Gastrocnemius medialis (tissue), 4 donors: Measurements from ENCODE around the gene CPXM2.

Experiments
- POLR2A ChIP-seq, 2 donors: fragments of 450-650 bp; IDR thresholded peaks; one replicate each; pipeline ENCODE4 v1.6.1; 2017; ENCODE audit warnings: antibody characterized with exemption in 2 of 2, mild to moderate bottlenecking in 2 of 2, moderate library complexity in 2 of 2
- TF ChIP-seq, protein P1 (sequence below), 5 experiments: fragments of 450-650 bp in 3 of 5; fragments of 200-600 bp in 2 of 5; sonication (generic) in 2 of 5; IDR thresholded peaks in 4 of 5; conservative IDR thresholded peaks in 1 of 5; 1 replicate in 4 of 5; 2 replicates in 1 of 5; pipeline ENCODE4 v1.5.1; 2016 to 2019; ENCODE audit warnings: antibody characterized with exemption in 5 of 5, mild to moderate bottlenecking in 3 of 5, moderate library complexity in 3 of 5

DNA sequence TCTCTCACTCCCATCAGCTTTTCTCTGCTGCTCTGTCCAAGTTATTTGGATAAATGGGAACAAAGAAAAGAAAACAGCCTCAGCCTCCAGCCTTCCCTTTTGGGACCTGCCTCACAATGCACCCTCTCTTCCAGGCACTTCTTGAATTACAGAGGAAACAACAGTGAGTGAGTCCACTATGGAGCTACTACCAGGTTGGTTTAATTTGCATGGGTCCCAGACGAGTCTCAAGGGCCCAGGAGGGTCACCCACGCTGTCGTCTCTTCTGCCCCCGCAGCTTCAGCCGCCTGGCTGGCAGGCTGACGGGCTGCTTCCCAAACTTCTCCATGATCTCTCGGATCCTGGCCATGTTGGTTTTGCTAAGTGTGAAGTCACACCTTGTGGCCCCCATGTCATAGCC, 145.1 kb downstream of the CPXM2 start:
- TF ChIP-seq POLR2A (IDR thresholded peaks at IDR 0.05): no peak
- TF ChIP-seq, protein P1, sequence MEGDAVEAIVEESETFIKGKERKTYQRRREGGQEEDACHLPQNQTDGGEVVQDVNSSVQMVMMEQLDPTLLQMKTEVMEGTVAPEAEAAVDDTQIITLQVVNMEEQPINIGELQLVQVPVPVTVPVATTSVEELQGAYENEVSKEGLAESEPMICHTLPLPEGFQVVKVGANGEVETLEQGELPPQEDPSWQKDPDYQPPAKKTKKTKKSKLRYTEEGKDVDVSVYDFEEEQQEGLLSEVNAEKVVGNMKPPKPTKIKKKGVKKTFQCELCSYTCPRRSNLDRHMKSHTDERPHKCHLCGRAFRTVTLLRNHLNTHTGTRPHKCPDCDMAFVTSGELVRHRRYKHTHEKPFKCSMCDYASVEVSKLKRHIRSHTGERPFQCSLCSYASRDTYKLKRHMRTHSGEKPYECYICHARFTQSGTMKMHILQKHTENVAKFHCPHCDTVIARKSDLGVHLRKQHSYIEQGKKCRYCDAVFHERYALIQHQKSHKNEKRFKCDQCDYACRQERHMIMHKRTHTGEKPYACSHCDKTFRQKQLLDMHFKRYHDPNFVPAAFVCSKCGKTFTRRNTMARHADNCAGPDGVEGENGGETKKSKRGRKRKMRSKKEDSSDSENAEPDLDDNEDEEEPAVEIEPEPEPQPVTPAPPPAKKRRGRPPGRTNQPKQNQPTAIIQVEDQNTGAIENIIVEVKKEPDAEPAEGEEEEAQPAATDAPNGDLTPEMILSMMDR (IDR thresholded peaks at IDR 0.05 in 4 of 5, conservative IDR thresholded peaks at IDR 0.05 in 1 of 5): no peak
